ENCODE data around the gene KLK13.

DNA sequence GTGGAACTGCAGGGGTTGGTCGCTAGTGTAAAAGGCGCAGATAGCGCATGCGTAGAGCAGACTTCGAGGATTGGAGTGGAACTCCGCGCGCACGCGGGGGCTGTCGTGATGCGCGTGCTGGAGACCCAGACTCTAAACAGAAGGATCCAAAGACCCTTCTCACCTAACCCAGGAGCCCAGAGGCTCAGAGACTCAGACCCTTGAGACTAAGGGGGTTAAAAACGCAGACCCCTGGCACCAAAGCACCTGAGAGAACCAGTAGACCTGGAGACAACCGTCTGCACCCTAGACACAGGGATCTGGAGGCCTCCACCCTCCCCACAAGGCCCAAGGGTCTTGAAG is 43.9 kb upstream of the KLK13 start:
- TF ChIP-seq, protein P1, sequence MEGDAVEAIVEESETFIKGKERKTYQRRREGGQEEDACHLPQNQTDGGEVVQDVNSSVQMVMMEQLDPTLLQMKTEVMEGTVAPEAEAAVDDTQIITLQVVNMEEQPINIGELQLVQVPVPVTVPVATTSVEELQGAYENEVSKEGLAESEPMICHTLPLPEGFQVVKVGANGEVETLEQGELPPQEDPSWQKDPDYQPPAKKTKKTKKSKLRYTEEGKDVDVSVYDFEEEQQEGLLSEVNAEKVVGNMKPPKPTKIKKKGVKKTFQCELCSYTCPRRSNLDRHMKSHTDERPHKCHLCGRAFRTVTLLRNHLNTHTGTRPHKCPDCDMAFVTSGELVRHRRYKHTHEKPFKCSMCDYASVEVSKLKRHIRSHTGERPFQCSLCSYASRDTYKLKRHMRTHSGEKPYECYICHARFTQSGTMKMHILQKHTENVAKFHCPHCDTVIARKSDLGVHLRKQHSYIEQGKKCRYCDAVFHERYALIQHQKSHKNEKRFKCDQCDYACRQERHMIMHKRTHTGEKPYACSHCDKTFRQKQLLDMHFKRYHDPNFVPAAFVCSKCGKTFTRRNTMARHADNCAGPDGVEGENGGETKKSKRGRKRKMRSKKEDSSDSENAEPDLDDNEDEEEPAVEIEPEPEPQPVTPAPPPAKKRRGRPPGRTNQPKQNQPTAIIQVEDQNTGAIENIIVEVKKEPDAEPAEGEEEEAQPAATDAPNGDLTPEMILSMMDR (IDR thresholded peaks at IDR 0.05): no peak
- TF ChIP-seq POLR2A (IDR thresholded peaks at IDR 0.05): no peak
- no peak for TF ChIP-seq POLR2AphosphoS5 (IDR thresholded peaks at IDR 0.05)
